Left ventricle myocardium superior (tissue), 1 donor: ENCODE measurements around the gene ALKAL2. TPM values are rescaled to one million over a fixed set of nuclear protein-coding genes. Genes with fewer than 3 reads are reported as not detected.
A peak's percentile ranks its signal among the peaks of the same experiment; 100 is the strongest.

Experiments used
- ATAC-seq: fragments of 200-7000 bp; cut with Tn5 transposase; one replicate; pipeline ENCODE4 v1.9.1; 2020; ENCODE audit warnings: mild to moderate bottlenecking, moderate library complexity
- DNase-seq: peaks from one replicate; pipeline ENCODE4 v3.0.0-alpha.2; 2020
- intact Hi-C: fragments of 100-400 bp; cut with micrococcal nuclease; formaldehyde crosslinking; loops from one replicate; pipeline ENCODE4 v1.11.0; 2022
- total RNA-seq: library from RNA; stranded (reverse); fragmentation: NEBNext Ultra II Directional; extraction: Animal tissue kit (Norgen Biotek cat#: 25700); gene quantifications from one replicate; pipeline ENCODE4 v1.2.1, GENCODE V29; 2021
- donor health status: DM: no; HTN: yes; CAD: no; lungs with severe emphysema.

Gene ALKAL2
- total RNA-seq, 1 donor from 2014 or later: 1.3 TPM

DNA sequence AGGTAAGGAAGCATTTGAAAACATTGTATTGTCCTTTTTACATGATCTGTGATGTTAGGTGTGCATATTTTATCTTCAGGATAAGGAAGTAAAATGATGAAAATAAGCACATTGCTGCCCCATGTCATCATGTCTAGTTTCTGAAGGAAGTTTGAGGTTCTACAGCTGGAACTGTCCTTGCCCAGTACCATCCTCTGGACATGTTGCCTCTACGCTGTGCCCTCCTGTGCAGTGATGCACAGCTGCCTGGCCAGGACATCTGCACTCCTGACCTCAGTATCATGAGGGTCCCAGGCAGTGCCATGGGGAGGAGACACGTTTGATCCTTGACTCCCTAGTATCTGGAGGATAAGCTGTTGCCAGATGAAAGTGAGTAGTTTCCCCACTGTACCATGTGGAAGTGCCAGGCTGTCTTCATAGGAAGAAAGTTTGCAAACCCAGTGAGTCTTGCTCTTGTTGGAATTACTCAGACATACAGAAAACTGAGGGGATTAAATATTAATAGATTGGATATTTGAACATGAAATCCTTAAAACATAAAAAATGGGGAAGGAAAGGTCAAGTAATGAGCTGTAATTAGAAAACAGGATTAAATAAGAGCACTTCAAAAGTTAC lies 9.5 kb downstream of the ALKAL2 start:
- DNase-seq (no peak), ATAC-seq (no peak)
- intact Hi-C loops: no loop called here

DNA sequence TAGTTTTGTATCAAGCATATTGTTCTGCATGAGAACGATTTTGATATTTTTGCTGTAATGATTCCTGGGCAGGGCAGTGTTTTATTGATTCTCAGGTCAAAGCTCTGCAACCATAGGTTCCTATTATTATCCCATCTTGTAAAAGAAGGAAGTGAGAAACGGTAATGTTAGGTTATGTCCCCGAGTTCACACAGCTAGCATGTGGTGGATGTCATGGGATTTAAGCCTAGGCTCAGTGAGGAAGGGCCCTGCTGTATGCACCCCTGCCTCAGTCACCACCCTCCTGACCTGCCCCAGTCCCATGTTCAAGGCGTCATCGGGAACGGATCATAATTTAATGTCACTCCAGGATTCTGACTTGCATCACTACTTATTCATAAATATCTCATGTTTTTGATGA lies 12.4 kb downstream of the ALKAL2 start:
- intact Hi-C loops: no loop called here
- no peak for ATAC-seq

DNA sequence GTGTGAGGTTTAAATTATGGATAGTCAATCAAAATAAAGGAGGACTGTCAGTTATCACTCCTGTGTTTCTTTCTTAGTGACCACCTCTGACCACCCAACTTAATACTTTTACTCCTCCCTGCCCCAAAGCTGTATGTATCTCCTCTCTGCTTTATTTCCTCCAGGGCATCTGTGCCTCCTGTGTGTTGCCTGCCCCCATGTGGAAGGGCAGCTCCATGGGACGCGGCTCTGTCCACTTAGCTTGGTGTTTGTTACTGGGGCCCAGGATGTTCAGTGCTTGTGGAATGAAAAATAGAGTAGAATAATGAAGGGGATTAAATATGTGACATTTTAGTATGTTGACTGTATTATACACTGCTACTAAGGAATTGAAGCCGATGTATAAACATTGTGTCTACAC lies 13.4 kb downstream of the ALKAL2 start:
- no peak for DNase-seq
- no peak for ATAC-seq
- intact Hi-C loops: no loop called here

More for the DNA sequence above, 12.4 kb downstream of the ALKAL2 start:
- no peak for DNase-seq

DNA sequence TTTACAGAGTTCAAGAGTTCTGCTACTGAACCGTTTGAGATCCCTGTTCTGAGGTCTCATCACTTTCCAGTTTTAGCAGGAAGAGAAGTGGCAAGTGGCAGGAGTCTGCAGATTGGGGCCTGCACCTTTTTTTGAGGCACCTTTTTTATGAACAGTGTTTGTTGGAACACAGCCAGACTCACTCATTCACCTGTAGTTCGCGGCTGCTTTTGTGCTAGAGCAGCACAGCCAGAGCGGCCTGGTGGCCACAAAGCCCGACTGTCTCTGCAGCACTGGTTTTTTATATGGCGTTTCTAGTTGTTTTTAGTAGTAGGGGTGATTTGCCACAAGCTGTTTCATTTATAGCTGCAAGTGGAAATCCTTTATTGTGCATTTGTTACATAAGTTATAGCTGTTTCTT lies 14.6 kb downstream of the ALKAL2 start:
- DNase-seq (no peak), ATAC-seq (no peak)
- intact Hi-C loops: no loop called here

DNA sequence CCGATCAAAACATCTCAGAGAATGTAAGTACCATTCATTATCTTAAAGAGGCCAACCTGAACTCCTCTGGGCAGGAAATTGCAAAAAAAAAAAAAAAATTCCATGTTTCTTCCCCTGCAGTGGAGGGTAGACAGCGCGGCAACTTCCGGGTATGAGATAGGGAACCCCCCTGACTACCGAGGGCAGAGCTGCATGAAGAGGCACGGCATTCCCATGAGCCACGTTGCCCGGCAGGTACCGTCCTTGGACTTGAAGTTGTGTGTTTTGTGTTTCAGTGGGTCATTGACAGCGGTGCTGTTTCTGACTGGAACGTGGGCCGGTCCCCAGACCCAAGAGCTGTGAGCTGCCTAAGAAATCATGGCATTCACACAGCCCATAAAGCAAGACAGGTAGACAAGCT lies 16.0 kb downstream of the ALKAL2 start:
- intact Hi-C loops: no loop called here
- DNase-seq (no peak), ATAC-seq (no peak)

DNA sequence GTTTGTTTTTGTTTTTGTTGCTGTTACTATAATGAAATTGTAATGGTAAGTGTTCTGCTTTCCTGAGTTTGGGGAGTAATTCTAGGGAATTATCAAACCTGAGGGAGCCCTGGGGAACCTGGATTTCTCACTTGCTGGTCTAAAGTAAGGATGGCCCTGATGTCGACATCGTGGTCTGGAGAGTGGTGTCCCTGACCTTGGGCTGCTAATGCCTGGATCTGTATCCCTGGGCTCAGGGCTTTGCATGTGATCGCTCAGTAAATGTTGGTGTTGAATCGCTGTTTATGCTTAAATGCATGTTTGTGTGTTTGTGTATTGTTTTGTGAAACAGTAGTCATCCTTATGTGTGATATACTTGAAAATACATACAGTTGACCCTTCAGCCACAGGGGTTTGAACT lies 17.0 kb downstream of the ALKAL2 start:
- intact Hi-C loops: no loop called here

DNA sequence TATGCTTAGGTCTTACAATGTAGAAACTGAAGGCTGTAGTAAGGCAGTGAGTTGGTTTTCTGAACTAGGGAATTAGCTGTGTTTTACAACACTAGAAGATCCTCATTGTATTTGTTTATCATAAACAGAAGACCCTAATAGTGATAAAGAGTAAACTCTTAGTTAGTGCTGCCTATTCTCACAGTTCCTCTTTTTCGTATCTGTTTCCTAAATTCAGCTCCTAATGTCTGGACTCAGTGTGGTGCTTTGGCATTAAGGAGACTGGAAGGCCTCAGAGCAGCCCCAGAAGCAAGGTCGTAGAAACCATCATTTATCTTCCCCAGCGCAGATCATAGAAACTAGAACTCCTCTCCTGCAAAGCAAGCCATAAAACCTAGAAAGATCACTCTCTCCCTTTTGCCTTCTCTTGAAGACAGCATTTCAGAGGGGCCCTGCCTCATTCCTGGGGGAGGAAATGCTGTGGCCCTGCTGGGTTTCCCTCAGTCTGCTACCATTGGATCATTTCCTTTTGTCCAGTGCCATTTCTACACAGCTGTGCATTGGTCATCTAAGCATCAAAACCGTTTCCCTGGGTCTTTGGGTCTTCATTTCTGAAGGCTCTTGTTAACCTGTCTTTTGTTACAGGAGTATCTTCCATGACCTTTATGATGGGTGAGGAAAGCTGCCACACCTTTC lies 18.4 kb downstream of the ALKAL2 start:
- DNase-seq: no peak
- ATAC-seq: no peak
- intact Hi-C loops: no loop called here

More for the DNA sequence above, 17.0 kb downstream of the ALKAL2 start:
- DNase-seq (no peak), ATAC-seq (no peak)

DNA sequence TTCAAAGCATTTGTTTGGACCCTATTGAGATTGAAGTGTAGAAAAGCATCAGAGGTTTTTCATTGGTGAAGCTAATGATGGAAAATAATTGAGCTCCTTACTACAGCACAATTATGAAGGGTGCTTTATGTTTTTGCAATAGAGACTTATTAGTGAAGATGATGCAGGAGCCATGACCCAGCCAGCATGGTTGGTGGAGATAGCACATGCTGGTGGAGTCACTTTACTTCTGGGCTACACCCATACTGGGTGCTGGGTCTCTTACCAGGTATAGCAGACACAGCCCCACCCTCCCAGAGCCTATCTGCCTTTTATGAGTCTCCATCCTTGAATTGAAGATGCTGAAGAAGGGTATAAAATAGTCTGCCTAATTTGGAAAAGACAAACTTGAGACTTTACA lies 19.6 kb downstream of the ALKAL2 start:
- intact Hi-C loops: no loop called here
- DNase-seq: no peak
- ATAC-seq: no peak

DNA sequence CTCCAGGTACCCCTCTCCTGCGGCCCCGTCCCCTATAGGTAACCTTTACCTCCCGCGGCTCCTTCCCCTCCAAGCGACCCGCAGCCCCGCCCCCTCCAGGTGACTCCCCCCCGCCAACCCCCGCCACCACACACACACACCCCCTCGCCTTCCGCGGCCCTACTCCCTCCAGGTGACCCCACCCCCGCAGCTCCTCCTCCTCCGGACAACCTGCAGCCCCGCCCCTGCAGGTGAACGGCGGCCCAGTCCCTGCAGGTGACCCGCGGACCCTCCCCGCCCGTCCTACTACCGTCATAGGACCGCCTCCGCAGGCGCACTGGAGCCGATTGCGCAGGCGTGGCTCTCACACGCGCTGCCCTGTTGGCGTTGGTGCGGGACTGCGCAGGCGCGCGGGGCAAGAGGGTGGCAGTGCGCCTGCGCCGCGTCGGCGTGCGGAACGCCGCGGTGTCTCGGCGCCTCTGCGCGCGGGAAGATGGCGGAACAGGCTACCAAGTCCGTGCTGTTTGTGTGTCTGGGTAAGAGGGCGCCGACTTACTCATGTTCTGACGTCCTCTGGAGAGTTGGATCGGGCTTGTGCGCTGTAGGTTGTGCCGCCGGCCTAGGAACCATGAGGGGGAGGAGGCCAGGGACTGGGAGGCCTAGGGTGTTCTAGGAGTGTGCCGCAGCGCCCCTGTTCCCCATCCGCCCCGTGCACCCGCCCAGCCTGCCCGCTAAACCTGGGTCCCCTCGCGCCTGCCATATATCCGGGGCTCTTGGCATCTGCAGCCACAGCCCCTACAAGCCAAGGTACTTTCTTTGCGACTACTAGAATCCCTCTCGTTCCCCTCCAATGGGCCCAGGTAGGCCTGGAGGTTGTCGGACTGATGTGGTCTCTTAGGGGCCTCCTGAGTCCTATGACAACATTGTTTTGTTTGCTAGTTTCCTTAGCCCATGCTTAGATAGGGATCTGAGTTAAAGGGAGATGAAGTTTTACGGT lies 23.1 kb downstream of the ALKAL2 start, which contains the start of gene ACP1:
Gene ACP1 (plus strand): TSS at position 455 of the 976 bp plus-strand sequence. CDS start 18 bp downstream, at position 473.
- intact Hi-C loops: no loop called here
- ATAC-seq (peak; percentile 99), DNase-seq (peak; percentile 98)

DNA sequence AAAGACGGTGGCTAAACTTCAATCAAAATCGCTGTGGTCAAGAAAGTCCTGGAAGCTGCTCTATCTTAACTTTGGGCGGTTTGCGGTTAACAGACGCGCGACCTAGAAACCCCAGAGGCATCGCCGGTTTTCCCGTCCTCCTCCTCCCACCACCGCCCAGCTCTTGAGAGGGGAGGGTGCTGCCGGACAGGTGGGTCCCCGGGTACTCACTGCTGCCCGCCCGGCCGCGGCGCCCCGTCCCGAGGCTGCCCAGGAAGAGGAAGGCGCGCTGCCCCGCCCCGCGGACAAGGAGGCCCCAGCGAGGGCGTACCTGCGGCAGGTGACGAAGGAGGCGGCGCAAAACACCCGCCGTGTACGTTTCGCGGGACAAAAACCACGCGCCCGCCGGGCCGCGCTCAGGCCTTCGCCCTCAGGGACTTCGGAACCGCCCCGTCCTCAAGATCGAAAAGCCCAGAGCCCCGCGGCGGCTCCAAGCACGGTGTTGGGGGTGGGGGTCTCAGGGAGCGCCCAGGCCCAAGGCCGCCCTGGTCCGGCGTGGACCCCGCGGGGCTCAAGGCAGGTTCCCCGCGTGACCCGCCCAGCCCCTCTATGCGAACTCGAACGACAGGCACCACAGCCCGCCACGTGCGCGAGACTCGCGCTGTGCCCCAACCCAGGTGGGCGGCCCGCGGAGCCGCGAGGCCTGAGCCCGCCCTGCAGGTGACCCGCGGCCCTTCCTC lies 24.0 kb downstream of the ALKAL2 start, which contains the start of gene SH3YL1:
Gene SH3YL1 (minus strand): TSS at position 259 of the 719 bp plus-strand sequence. CDS start 48 bp downstream, at position 211.
- ATAC-seq: peak; percentile 38
- peak; percentile 51 for DNase-seq
- intact Hi-C loops: no loop called here

DNA sequence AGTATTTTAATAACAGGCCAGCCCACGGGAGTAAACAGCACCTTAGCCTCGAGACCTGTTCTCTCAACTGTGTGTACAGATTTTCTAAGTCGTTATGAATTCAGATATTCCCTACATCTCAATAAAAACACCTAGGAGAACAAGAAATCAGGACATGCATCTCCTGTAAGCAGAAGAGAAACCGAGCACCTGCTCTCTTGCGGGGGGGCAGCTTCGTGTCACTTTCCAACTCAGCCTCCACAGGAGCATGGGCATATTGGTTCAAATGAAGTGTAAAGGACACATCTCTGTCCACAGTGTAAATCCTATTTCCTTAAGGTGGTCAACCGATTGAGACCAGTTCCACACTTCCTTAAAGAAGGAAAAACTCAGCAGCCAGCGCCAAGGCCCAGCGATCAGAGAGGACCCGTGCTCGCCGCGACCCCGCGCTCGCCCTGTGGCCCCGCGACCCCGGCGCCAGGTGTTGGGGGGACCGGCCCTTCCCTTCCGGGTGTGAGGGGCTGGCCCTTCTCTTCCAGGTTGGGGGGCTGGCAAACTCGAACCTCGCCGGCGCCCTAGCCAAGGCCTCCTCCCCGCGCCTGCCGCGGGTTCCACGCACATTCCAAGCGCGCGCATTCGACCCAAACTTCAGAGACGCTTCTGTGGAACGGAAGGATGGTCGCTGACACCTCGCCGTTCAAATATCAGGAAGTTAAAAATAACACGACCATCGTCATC lies 24.7 kb downstream of the ALKAL2 start:
- ATAC-seq (no peak), DNase-seq (no peak)
- intact Hi-C loops: no loop called here

DNA sequence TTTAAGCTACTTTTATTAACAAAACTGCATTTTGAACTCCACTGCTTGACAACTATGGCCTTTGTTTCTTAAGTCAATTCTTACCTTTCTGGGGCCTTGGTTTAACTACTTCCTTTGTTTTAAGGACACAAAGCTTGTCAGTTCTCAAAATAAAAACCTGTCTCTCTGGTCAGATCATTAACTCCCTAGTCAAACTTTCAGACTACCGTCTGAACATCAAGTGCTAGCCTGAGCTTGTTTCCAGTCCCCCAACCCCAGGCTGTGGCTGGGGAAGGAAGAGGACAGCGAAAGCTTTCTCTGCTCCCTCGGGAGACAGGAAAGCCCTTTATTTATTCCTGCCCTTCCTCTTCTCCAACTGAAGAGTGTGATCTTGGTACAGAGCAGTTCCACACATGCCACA lies 25.8 kb downstream of the ALKAL2 start:
- DNase-seq (no peak), ATAC-seq (no peak)
- intact Hi-C loops: no loop called here

DNA sequence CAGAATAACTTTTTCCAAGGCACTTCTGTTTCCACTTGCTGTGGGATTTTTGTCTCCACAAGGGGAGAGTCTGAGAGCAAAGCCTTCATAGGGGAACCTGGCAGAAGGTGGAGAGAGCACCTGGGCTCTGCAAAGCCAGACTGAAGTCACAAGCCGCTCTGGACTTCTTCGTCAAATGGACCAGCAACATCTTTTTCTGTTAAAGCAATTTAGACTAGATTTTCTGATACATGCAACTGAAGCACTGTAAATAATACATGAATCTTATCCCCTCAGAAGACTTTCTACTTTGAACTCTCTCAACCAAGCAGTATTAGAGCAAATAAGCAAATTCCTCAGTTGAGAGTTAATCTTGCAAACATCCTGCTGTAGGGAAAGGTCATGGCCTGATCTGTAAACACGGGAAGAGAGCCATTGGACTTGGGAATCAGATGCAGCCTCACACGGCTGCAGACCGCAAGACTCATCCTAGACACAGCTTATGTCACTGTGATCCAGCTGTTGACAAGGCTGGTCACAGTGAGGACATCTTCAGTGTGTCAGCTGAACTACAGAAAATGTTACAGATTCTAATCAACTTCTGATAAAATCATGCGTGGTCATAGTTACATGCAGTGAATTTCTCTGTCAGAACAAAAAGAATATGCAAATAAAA lies 27.3 kb downstream of the ALKAL2 start:
- intact Hi-C loops: no loop called here
- no peak for ATAC-seq
- no peak for DNase-seq

DNA sequence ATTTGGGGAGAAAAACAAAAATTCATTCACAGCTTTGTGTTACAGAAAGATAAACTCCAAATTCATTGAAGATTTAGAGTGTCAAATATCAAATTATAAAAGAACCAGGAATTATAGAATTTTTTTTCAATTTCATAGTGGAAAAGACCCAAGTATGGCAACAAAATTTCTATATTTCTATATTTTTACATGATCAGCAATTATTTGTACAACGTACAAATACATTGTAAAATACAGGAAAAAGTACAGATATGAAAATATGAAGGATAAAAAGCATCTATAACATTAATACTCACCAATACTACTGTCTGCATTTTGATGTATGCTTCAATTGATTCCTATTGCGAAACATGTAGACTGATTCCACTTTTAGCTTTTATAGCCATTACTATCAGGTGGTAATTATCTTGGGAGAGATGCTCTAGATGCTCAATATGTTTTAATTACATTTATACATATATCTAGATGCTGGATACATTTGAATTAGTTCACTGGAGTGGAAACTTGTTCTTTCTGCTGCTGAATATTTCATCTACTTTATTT lies 28.0 kb downstream of the ALKAL2 start:
- intact Hi-C loops: no loop called here
- ATAC-seq (no peak), DNase-seq (no peak)

DNA sequence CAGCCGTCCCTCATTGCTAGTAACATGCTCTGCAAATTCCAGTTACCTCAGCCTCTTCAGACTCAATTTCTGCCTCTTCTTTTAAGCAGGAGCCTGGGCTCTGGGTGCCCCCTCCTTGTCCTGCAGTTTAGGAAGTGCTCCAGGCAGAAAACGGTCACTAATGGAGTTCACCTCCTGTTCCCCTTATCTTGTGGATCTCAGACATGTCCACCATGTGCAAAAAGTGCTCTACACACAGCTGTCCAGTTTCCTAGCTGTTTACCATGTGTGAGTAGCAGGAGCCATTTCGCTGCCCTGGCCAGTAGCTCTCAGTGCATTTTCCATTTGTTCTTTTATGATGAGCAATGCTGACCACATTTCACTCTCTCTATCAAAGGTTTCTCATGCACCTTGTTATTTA lies 29.0 kb downstream of the ALKAL2 start:
- ATAC-seq: no peak
- no peak for DNase-seq
- intact Hi-C loops: no loop called here

DNA sequence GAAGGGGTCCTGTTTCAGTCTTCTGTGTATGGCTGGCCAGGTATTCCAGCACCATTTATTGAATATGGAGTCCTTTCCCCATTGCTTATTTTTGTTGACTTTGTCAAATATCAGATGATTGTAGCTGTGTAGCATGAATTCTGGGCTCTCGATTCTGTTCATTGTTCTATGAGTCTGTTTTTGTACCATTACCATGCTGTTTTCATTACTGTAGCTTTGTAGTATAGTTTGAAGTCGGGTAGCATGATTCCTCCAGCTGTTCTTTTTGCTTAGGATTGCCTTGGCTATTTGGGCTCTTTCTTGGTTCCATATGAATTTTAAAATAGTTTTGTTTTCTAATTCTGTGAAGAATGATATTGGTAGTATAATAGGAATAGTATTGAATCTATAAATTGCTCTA lies 30.0 kb downstream of the ALKAL2 start:
- intact Hi-C loops: no loop called here
- no peak for ATAC-seq
- DNase-seq: no peak

DNA sequence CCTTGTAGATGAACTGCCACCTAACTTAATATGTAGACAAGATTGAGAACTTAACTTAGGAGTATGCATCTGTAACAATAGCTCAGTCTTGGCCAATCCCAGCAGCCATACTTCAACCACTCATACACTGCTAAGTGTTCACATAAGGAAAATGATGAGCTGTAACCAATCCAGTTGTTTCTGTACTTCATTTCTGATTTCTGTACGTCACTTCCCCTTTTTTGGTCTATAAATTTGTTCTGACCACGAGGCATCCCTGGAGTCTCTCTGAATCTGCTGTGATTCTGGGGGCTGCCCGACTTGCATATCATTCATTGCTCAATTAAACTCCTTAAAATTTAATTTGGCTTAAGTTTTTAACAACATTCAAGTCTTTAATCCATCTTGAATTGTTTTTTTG lies 30.5 kb downstream of the ALKAL2 start:
- intact Hi-C loops: no loop called here
- DNase-seq: no peak
- ATAC-seq: no peak

DNA sequence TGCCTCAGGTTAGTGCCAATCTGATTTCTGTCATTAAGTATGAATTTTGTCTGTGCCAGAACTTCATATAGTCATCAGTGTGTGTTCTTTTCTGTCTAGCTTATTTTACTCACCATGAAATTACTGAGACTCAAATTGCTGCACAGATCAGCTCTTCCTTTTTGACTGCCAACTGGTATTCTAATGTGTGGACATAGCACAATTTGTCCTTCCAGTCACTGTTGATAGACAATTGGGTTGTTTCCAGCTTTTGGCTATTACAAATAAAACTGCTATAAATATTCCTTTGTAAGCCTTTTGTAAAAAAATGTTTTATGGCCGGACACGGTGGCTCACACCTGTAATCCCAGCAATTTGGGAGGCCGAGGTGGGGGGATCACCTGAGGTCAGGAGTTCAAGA lies 31.8 kb downstream of the ALKAL2 start:
- intact Hi-C loops: no loop called here
- ATAC-seq (no peak), DNase-seq (no peak)
